ENCODE results near the gene TNFRSF12A. TPM values are rescaled to one million over a fixed set of nuclear protein-coding genes. Genes with fewer than 3 reads are reported as not detected.
A peak's percentile ranks its signal among the peaks of the same experiment; 100 is the strongest.

The TNFRSF12A gene
- total and polyA plus RNA-seq, 2 of the 13 experiments (the other 11 are each of a cell fraction or from before 2014, with no cell fraction given): 61.9 to 66.0 TPM

GRCh38 chr16:3059041-3059722, 39.0 kb downstream of the TNFRSF12A start (continued):
- TF ChIP-seq, protein P1, sequence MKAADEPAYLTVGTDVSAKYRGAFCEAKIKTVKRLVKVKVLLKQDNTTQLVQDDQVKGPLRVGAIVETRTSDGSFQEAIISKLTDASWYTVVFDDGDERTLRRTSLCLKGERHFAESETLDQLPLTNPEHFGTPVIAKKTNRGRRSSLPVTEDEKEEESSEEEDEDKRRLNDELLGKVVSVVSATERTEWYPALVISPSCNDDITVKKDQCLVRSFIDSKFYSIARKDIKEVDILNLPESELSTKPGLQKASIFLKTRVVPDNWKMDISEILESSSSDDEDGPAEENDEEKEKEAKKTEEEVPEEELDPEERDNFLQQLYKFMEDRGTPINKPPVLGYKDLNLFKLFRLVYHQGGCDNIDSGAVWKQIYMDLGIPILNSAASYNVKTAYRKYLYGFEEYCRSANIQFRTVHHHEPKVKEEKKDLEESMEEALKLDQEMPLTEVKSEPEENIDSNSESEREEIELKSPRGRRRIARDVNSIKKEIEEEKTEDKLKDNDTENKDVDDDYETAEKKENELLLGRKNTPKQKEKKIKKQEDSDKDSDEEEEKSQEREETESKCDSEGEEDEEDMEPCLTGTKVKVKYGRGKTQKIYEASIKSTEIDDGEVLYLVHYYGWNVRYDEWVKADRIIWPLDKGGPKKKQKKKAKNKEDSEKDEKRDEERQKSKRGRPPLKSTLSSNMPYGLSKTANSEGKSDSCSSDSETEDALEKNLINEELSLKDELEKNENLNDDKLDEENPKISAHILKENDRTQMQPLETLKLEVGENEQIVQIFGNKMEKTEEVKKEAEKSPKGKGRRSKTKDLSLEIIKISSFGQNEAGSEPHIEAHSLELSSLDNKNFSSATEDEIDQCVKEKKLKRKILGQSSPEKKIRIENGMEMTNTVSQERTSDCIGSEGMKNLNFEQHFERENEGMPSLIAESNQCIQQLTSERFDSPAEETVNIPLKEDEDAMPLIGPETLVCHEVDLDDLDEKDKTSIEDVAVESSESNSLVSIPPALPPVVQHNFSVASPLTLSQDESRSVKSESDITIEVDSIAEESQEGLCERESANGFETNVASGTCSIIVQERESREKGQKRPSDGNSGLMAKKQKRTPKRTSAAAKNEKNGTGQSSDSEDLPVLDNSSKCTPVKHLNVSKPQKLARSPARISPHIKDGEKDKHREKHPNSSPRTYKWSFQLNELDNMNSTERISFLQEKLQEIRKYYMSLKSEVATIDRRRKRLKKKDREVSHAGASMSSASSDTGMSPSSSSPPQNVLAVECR (CRISPR knock-in tag; IDR thresholded peaks at IDR 0.05; ENCODE audit: borderline replicate concordance): peak; percentile 78; the same call in 1 of the 2 replicates
- TF ChIP-seq ZNF841 (CRISPR knock-in tag; IDR thresholded peaks at IDR 0.05; ENCODE audit: borderline replicate concordance) (no peak), ATF2 (CRISPR knock-in tag; IDR thresholded peaks at IDR 0.05) (0 out of 2 replicates have a peak, but pooled peaks have one; percentile 30), RARG (CRISPR knock-in tag; IDR thresholded peaks at IDR 0.05; ENCODE audit: low read depth) (no peak), ZNF766 (CRISPR knock-in tag; IDR thresholded peaks at IDR 0.05; ENCODE audit: borderline replicate concordance) (peak; percentile 84; the same call in 1 of the 2 replicates), HDAC2 (CRISPR knock-in tag; IDR thresholded peaks at IDR 0.05) (no peak), ZNF136 (CRISPR knock-in tag; IDR thresholded peaks at IDR 0.05; ENCODE audit: low read depth) (no peak), CERS6 (CRISPR knock-in tag; IDR thresholded peaks at IDR 0.05) (no peak), ZSCAN21 (CRISPR knock-in tag; IDR thresholded peaks at IDR 0.05; ENCODE audit: borderline replicate concordance) (peak; percentile 86; the same call in 1 of the 2 replicates), DBP (CRISPR knock-in tag; IDR thresholded peaks at IDR 0.05; ENCODE audit: not compliant biosample characterization) (no peak), DZIP1 (CRISPR knock-in tag; IDR thresholded peaks at IDR 0.05) (no peak), KMT2A (CRISPR knock-in tag; IDR thresholded peaks at IDR 0.05) (no peak)
- TF ChIP-seq, protein P2, sequence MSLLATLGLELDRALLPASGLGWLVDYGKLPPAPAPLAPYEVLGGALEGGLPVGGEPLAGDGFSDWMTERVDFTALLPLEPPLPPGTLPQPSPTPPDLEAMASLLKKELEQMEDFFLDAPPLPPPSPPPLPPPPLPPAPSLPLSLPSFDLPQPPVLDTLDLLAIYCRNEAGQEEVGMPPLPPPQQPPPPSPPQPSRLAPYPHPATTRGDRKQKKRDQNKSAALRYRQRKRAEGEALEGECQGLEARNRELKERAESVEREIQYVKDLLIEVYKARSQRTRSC (CRISPR knock-in tag; IDR thresholded peaks at IDR 0.05; ENCODE audit: low read depth): peak; percentile 89

All from HepG2 (cell line).